ENCODE measurements around the gene PLEKHG3.

DNA sequence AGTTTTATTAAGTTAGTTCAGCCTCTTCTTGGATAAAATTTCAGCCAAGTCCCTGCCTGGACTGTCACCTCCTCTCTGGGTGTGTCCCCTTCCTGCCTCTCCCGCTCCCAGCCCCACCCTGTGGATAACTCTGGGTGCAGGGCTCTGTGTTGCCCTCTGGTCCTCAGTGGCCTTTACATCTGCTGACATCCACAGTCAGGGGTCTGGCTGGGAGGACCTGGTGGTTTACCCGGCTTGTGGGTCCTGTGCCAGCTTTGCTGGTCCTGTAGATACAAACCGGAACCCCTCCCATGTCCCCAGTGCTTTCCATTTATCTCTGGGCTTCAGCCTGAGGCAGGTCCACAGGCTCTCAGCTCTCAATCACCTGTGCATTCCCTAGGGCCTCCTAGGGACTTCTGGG, 28.9 kb upstream of the PLEKHG3 start:
- TF ChIP-seq YY1 (IDR thresholded peaks at IDR 0.05; ENCODE audit: insufficient read depth, insufficient read length): no peak
- no peak for TF ChIP-seq ZNF274 (IDR thresholded peaks at IDR 0.05; ENCODE audit: low read depth, low read length)
